Neuronal stem cell (in vitro differentiated cells): Measurements from ENCODE around the gene UCN2.

ENCODE experiments used
- DNase-seq: peaks from one replicate; pipeline ENCODE4 v3.0.0-alpha.2; 2013; ENCODE audit warnings: low spot score
- H2AFZ ChIP-seq: one replicate; pipeline ENCODE4 v1.6.1; 2013; ENCODE audit warnings: mild to moderate bottlenecking, low read length, inconsistent platforms
- H2AK5ac ChIP-seq: 2 replicates; pipeline ENCODE4 v1.6.1; 2013; ENCODE audit warnings: low read depth, mild to moderate bottlenecking, inconsistent platforms, low read length, moderate library complexity, mixed read lengths
- H2BK120ac ChIP-seq: 2 replicates; pipeline ENCODE4 v1.6.1; 2013; ENCODE audit warnings: low read depth, mild to moderate bottlenecking, inconsistent platforms, low read length, moderate library complexity, mixed read lengths
- H2BK12ac ChIP-seq: one replicate; pipeline ENCODE4 v1.6.1; 2013; ENCODE audit warnings: low read length, inconsistent platforms
- H2BK15ac ChIP-seq: 2 replicates; pipeline ENCODE4 v1.6.1; 2013; ENCODE audit warnings: mild to moderate bottlenecking, low read length, inconsistent platforms, mixed read lengths
- H2BK5ac ChIP-seq: one replicate; pipeline ENCODE4 v1.6.1; 2013; ENCODE audit warnings: inconsistent platforms, mild to moderate bottlenecking, low read length, moderate library complexity
- H3K14ac ChIP-seq: one replicate; pipeline ENCODE4 v1.6.1; 2013; ENCODE audit warnings: low read length, inconsistent platforms
- H3K18ac ChIP-seq: 2 replicates; pipeline ENCODE4 v1.6.1; 2013; ENCODE audit warnings: low read length, inconsistent platforms
- H3K23ac ChIP-seq: 2 replicates; pipeline ENCODE4 v1.6.1; 2013; ENCODE audit warnings: low read depth, mild to moderate bottlenecking, mixed read lengths, low read length, inconsistent platforms; ENCODE audit not compliant: poor library complexity
- H3K27ac ChIP-seq: replicated peaks from 3 replicates; pipeline ENCODE4 v1.5.1; 2013; ENCODE audit warnings: low read length, inconsistent platforms
- H3K27me3 ChIP-seq, 3 experiments: 2 replicates each; pipeline ENCODE4 v1.6.1; 2013; ENCODE audit warnings: low read length in 3 of 3, mild to moderate bottlenecking in 2 of 3, inconsistent platforms in 1 of 3, low read depth in 1 of 3, mixed read lengths in 1 of 3, moderate library complexity in 1 of 3; ENCODE audit not compliant: control insufficient read depth in 3 of 3, insufficient read depth in 3 of 3
- H3K36me3 ChIP-seq, 2 donors: replicated peaks in 1 of 2; 2 replicates each; pipeline ENCODE4 v1.6.1; 2013; ENCODE audit warnings: low read length in 2 of 2; ENCODE audit not compliant: control insufficient read depth in 2 of 2, insufficient read depth in 2 of 2
- H3K4ac ChIP-seq: 2 replicates; pipeline ENCODE4 v1.6.1; 2013; ENCODE audit warnings: inconsistent platforms, mild to moderate bottlenecking, low read length, moderate library complexity
- H3K4me1 ChIP-seq, 2 donors: 1 replicate in 1 of 2; 2 replicates in 1 of 2; pipeline ENCODE4 v1.6.1; 2013; ENCODE audit warnings: low read length in 2 of 2, low read depth in 1 of 2; ENCODE audit not compliant: control insufficient read depth in 2 of 2, insufficient read depth in 1 of 2
- H3K4me2 ChIP-seq: one replicate; pipeline ENCODE4 v1.6.1; 2013; ENCODE audit warnings: mild to moderate bottlenecking, low read length, inconsistent platforms; ENCODE audit not compliant: insufficient read depth, poor library complexity, severe bottlenecking
- H3K4me3 ChIP-seq, 2 donors: 2 replicates each; pipeline ENCODE4 v1.5.1; 2013; ENCODE audit warnings: low read length in 2 of 2, mild to moderate bottlenecking in 2 of 2, inconsistent platforms in 1 of 2, moderate library complexity in 1 of 2
- H3K79me1 ChIP-seq: one replicate; pipeline ENCODE4 v1.6.1; 2013; ENCODE audit warnings: low read depth, mild to moderate bottlenecking, inconsistent platforms, low read length, moderate library complexity
- H3K9ac ChIP-seq: one replicate; pipeline ENCODE4 v1.6.1; 2013; ENCODE audit warnings: mild to moderate bottlenecking, low read depth, low read length, inconsistent platforms; ENCODE audit not compliant: poor library complexity
- H3K9me3 ChIP-seq, 2 donors: replicated peaks in 1 of 2; 2 replicates each; pipeline versions ENCODE3 to v1.6.1; 2013; ENCODE audit warnings: low read length in 2 of 2, mild to moderate bottlenecking in 2 of 2, inconsistent platforms in 1 of 2, low read depth in 1 of 2, mixed read lengths in 1 of 2, moderate library complexity in 1 of 2; ENCODE audit not compliant: control insufficient read depth in 2 of 2, insufficient read depth in 1 of 2
- H4K8ac ChIP-seq: one replicate; pipeline ENCODE4 v1.6.1; 2013; ENCODE audit warnings: low read depth, mild to moderate bottlenecking, inconsistent platforms, low read length, moderate library complexity
- H4K91ac ChIP-seq: one replicate; pipeline ENCODE4 v1.6.1; 2013; ENCODE audit warnings: low read length, low read depth, mild to moderate bottlenecking, inconsistent platforms; ENCODE audit not compliant: poor library complexity
- WGBS, 2 donors: extraction: QIAGEN DNeasy Blood & Tissue Kit; methylation state at CpG; one replicate each; pipeline ENCODE4 v1.1.7; 2013; ENCODE audit warnings: missing lambda C conversion rate in 2 of 2, mixed read lengths in 1 of 2; ENCODE audit not compliant: insufficient read length in 2 of 2, insufficient replicate concordance in 1 of 2; ENCODE audit errors: extremely low coverage in 2 of 2; 5-methylcytosine and 5-hydroxymethylcytosine counted together

Gene UCN2

GRCh38 chr3:48543271-48543866, 20.2 kb downstream of the UCN2 start:
- H3K9me3 ChIP-seq: peaks cover 0 to 4% of the 10 kb centered on the region in 2 donors
- H3K18ac ChIP-seq: no peak overlapping the region
- H2BK12ac ChIP-seq: no peak overlapping the region
- no peak overlapping the region for H3K4me3 ChIP-seq
- no peak overlapping the region for H3K4ac ChIP-seq
- H2BK5ac ChIP-seq: no peak overlapping the region
- no peak overlapping the region for H2AFZ ChIP-seq
- DNase-seq: no peak
- H3K4me2 ChIP-seq: no peak overlapping the region
- no CpG with 5 or more reads among the region's 9 CpGs for WGBS, 2 donors
- no peaks in the 10 kb centered on the region for H3K79me1 ChIP-seq
- no peak overlapping the region for H3K14ac ChIP-seq
- H4K91ac ChIP-seq: no peak overlapping the region
- H3K36me3 ChIP-seq: peaks cover 18 to 54% of the 10 kb centered on the region in 2 donors
- no peak overlapping the region for H2AK5ac ChIP-seq
- H3K23ac ChIP-seq: no peak overlapping the region
- no peak overlapping the region for H3K9ac ChIP-seq
- no peak overlapping the region for H4K8ac ChIP-seq
- no peak overlapping the region for H2BK120ac ChIP-seq
- H3K4me1 ChIP-seq: no peaks in the 10 kb centered on the region
- H3K27me3 ChIP-seq: no peaks in the 10 kb centered on the region
- H2BK15ac ChIP-seq: no peak overlapping the region
- no peak overlapping the region for H3K27ac ChIP-seq

- Histone ChIP-seq H2BK12ac (no peak overlapping the region), H3K4me3 (peak overlapping the region in 1 of 2 donors; percentile 47), H2AK5ac (no peak overlapping the region), H3K4me1 (no peaks in the 10 kb centered on the region), H2BK5ac (no peak overlapping the region), H3K4ac (no peak overlapping the region), H3K9ac (no peak overlapping the region), H2BK120ac (no peak overlapping the region), H4K8ac (no peak overlapping the region), H3K18ac (no peak overlapping the region), H3K27me3 (no peaks in the 10 kb centered on the region), H2BK15ac (no peak overlapping the region), H3K14ac (no peak overlapping the region), H3K79me1 (peaks cover 1% of the 10 kb centered on the region), H3K9me3 (peaks cover 2 to 4% of the 10 kb centered on the region in 2 donors), H3K4me2 (no peak overlapping the region), H3K23ac (no peak overlapping the region), H3K27ac (no peak overlapping the region), H3K36me3 (peaks cover 30 to 71% of the 10 kb centered on the region in 2 donors), H4K91ac (no peak overlapping the region), H2AFZ (no peak overlapping the region)
- DNase-seq: no peak
- WGBS, 2 donors: no CpG with 5 or more reads among the region's 12 CpGs
Observed at GRCh38 chr3:48538451-48538850, 25.1 kb downstream of the UCN2 start.

- H2BK12ac ChIP-seq: no peak overlapping the region
- H3K9ac ChIP-seq: no peak overlapping the region
- no peak overlapping the region for H3K23ac ChIP-seq
- no peak overlapping the region for H2BK120ac ChIP-seq
- H3K18ac ChIP-seq: no peak overlapping the region
- H3K4ac ChIP-seq: no peak overlapping the region
- H3K4me1 ChIP-seq: no peaks in the 10 kb centered on the region
- H2AK5ac ChIP-seq: no peak overlapping the region
- peaks cover 1% of the 10 kb centered on the region for H3K79me1 ChIP-seq
- H3K27ac ChIP-seq: no peak overlapping the region
- no peak overlapping the region for H3K4me2 ChIP-seq
- H4K91ac ChIP-seq: no peak overlapping the region
- no peaks in the 10 kb centered on the region for H3K27me3 ChIP-seq
- H3K4me3 ChIP-seq: peak overlapping the region in 1 of 2 donors; percentile 59
- no peak for DNase-seq
- no peak overlapping the region for H3K14ac ChIP-seq
- WGBS, 2 donors: no CpG with 5 or more reads among the region's 5 CpGs
- H2BK15ac ChIP-seq: no peak overlapping the region
- H4K8ac ChIP-seq: no peak overlapping the region
- no peak overlapping the region for H2AFZ ChIP-seq
- H2BK5ac ChIP-seq: peak overlapping the region; percentile 19
- H3K9me3 ChIP-seq: peaks cover 0 to 2% of the 10 kb centered on the region in 2 donors
- peaks cover 34 to 75% of the 10 kb centered on the region in 2 donors for H3K36me3 ChIP-seq
Observed at GRCh38 chr3:48536785-48537184, 26.8 kb downstream of the UCN2 start.

GRCh38 chr3:48536116-48536515, 27.5 kb downstream of the UCN2 start:
- no peak overlapping the region for H2BK15ac ChIP-seq
- peak overlapping the region; percentile 19 for H2BK5ac ChIP-seq
- H3K36me3 ChIP-seq: peaks cover 34 to 75% of the 10 kb centered on the region in 2 donors
- H4K8ac ChIP-seq: no peak overlapping the region
- H4K91ac ChIP-seq: no peak overlapping the region
- H3K4ac ChIP-seq: no peak overlapping the region
- no peak overlapping the region for H2BK12ac ChIP-seq
- no CpG with 5 or more reads among the region's 19 CpGs for WGBS, 2 donors
- H3K27me3 ChIP-seq: no peaks in the 10 kb centered on the region
- DNase-seq: no peak
- H3K79me1 ChIP-seq: peaks cover 1% of the 10 kb centered on the region
- peak overlapping the region; percentile 10 for H3K9ac ChIP-seq
- H3K4me2 ChIP-seq: no peak overlapping the region
- no peak overlapping the region for H2BK120ac ChIP-seq
- no peaks in the 10 kb centered on the region for H3K4me1 ChIP-seq
- no peak overlapping the region for H3K4me3 ChIP-seq
- H3K9me3 ChIP-seq: peaks cover 0 to 2% of the 10 kb centered on the region in 2 donors
- H2AK5ac ChIP-seq: no peak overlapping the region
- H3K27ac ChIP-seq: no peak overlapping the region
- no peak overlapping the region for H3K14ac ChIP-seq
- no peak overlapping the region for H2AFZ ChIP-seq
- no peak overlapping the region for H3K18ac ChIP-seq
- no peak overlapping the region for H3K23ac ChIP-seq
